ENCODE measurements around the gene ZC3H13.

GRCh38 chr13:45907503-45907902 lies 145.0 kb downstream of the ZC3H13 start:
- TF ChIP-seq RAD21 (IDR thresholded peaks at IDR 0.05; ENCODE audit: low read depth) (no peak), YY1 (IDR thresholded peaks at IDR 0.05; ENCODE audit: low read depth) (no peak), EGR1 (IDR thresholded peaks at IDR 0.05) (no peak)

Data from Ishikawa (cell line).